ENCODE data around the gene CASZ1. TPM values are rescaled to one million over a fixed set of nuclear protein-coding genes. Genes with fewer than 3 reads are reported as not detected.
A peak's percentile ranks its signal among the peaks of the same experiment; 100 is the strongest.

Gene CASZ1
- total RNA-seq, 4 donors from 2014 or later = 39.1 to 215 (median 115) TPM

- Histone ChIP-seq H3K4me1 (peaks cover 30 to 52% (median 36%) of the 10 kb centered on the region in 4 donors), H3K9me3 (no peaks in the 10 kb centered on the region), H3K4me3 (no peak overlapping the region), H3K36me3 (no peaks in the 10 kb centered on the region), H3K27me3 (no peaks in the 10 kb centered on the region), H3K27ac (no peak overlapping the region)
- no peak for TF ChIP-seq POLR2AphosphoS5 (IDR thresholded peaks at IDR 0.05)
- TF ChIP-seq CTCF (IDR thresholded peaks at IDR 0.05) = no peak
- TF ChIP-seq POLR2A (IDR thresholded peaks at IDR 0.05) = no peak
- TF ChIP-seq EP300 (IDR thresholded peaks at IDR 0.05; ENCODE audit: low read depth) = no peak
- in situ Hi-C loops (cut with MboI; ENCODE audit: low pct_ligation_motif_present in 1 of 4, low pct_unique_long_range_greater_than_20kb in 1 of 4, low sequenced_read_pairs in 3 of 4) (no loop called here), intact Hi-C loops (cut with DNase I; ENCODE audit: low total_unique reads) (no loop called here)
- WGBS, 2 donors (ENCODE audit: low coverage in 1 of 2) = 91% methylated on average over 17 of the region's 17 CpGs; no CpG with 5 or more reads in 1 of the 2 donors
- DNase-seq = no peak
These were observed 21.7 kb downstream of the CASZ1 start for GRCh38 chr1:10774615-10775310.

- Histone ChIP-seq H3K36me3 (no peaks in the 10 kb centered on the region), H3K9me3 (no peaks in the 10 kb centered on the region), H3K4me3 (no peak overlapping the region), H3K4me1 (peaks cover 28 to 47% (median 34%) of the 10 kb centered on the region in 4 donors), H3K27ac (peak overlapping the region in 1 of 4 donors; percentile 1), H3K27me3 (no peaks in the 10 kb centered on the region)
- in situ Hi-C loops (cut with MboI; ENCODE audit: low pct_ligation_motif_present in 1 of 4, low pct_unique_long_range_greater_than_20kb in 1 of 4, low sequenced_read_pairs in 3 of 4) = no loop called here
- 89% methylated on average over 17 of the region's 17 CpGs; no CpG with 5 or more reads in 1 of the 2 donors for WGBS, 2 donors (ENCODE audit: low coverage in 1 of 2)
- no peak for DNase-seq
- intact Hi-C loops (cut with DNase I; ENCODE audit: low total_unique reads) = no loop called here
- TF ChIP-seq POLR2AphosphoS5 (IDR thresholded peaks at IDR 0.05) = no peak
- TF ChIP-seq EP300 (IDR thresholded peaks at IDR 0.05; ENCODE audit: low read depth) = no peak
- no peak for TF ChIP-seq POLR2A (IDR thresholded peaks at IDR 0.05)
- TF ChIP-seq CTCF (IDR thresholded peaks at IDR 0.05) = no peak
These were observed 22.4 kb downstream of the CASZ1 start for GRCh38 chr1:10773851-10774614.

GRCh38 chr1:10773376-10773775 is 23.1 kb downstream of the CASZ1 start:
- 63% methylated on average over 12 of the region's 12 CpGs; no CpG with 5 or more reads in 1 of the 2 donors for WGBS, 2 donors (ENCODE audit: low coverage in 1 of 2)
- Histone ChIP-seq H3K4me3 (no peak overlapping the region), H3K4me1 (peaks cover 26 to 42% (median 29%) of the 10 kb centered on the region in 4 donors), H3K36me3 (no peaks in the 10 kb centered on the region), H3K27ac (peak overlapping the region in 2 of 4 donors; percentile 1 to 5), H3K9me3 (no peaks in the 10 kb centered on the region), H3K27me3 (no peaks in the 10 kb centered on the region)
- in situ Hi-C loops (cut with MboI; ENCODE audit: low pct_ligation_motif_present in 1 of 4, low pct_unique_long_range_greater_than_20kb in 1 of 4, low sequenced_read_pairs in 3 of 4) (no loop called here), intact Hi-C loops (cut with DNase I; ENCODE audit: low total_unique reads) (no loop called here)
- DNase-seq = no peak
- TF ChIP-seq CTCF (IDR thresholded peaks at IDR 0.05) (no peak), EP300 (IDR thresholded peaks at IDR 0.05; ENCODE audit: low read depth) (no peak), POLR2A (IDR thresholded peaks at IDR 0.05) (no peak), POLR2AphosphoS5 (IDR thresholded peaks at IDR 0.05) (no peak)

GRCh38 chr1:10772711-10773110 is 23.7 kb downstream of the CASZ1 start:
- intact Hi-C loops (cut with DNase I; ENCODE audit: low total_unique reads) (no loop called here), in situ Hi-C loops (cut with MboI; ENCODE audit: low pct_ligation_motif_present in 1 of 4, low pct_unique_long_range_greater_than_20kb in 1 of 4, low sequenced_read_pairs in 3 of 4) (no loop called here)
- 81% methylated on average over 7 of the region's 7 CpGs; no CpG with 5 or more reads in 1 of the 2 donors for WGBS, 2 donors (ENCODE audit: low coverage in 1 of 2)
- no peak for TF ChIP-seq CTCF (IDR thresholded peaks at IDR 0.05)
- no peak for TF ChIP-seq POLR2A (IDR thresholded peaks at IDR 0.05)
- no peak for TF ChIP-seq POLR2AphosphoS5 (IDR thresholded peaks at IDR 0.05)
- no peak for TF ChIP-seq EP300 (IDR thresholded peaks at IDR 0.05; ENCODE audit: low read depth)
- Histone ChIP-seq H3K9me3 (no peaks in the 10 kb centered on the region), H3K27me3 (no peaks in the 10 kb centered on the region), H3K36me3 (no peaks in the 10 kb centered on the region), H3K4me3 (no peak overlapping the region), H3K4me1 (peaks cover 25 to 44% (median 29%) of the 10 kb centered on the region in 4 donors), H3K27ac (peak overlapping the region in 1 of 4 donors; percentile 5)
- DNase-seq = no peak
